NCI-H1436 (cell line): ENCODE results near the gene FAM81A.
"Not testable (repeated sequence)": the region's sequence is repeated elsewhere in the genome, so short reads cannot be mapped to it uniquely, and the experiment has no call there.

Experiments
- DNase-seq: peaks from one replicate; lab custom pipeline; 2025; lab: John Stamatoyannopoulos, UW

FAM81A gene

DNA sequence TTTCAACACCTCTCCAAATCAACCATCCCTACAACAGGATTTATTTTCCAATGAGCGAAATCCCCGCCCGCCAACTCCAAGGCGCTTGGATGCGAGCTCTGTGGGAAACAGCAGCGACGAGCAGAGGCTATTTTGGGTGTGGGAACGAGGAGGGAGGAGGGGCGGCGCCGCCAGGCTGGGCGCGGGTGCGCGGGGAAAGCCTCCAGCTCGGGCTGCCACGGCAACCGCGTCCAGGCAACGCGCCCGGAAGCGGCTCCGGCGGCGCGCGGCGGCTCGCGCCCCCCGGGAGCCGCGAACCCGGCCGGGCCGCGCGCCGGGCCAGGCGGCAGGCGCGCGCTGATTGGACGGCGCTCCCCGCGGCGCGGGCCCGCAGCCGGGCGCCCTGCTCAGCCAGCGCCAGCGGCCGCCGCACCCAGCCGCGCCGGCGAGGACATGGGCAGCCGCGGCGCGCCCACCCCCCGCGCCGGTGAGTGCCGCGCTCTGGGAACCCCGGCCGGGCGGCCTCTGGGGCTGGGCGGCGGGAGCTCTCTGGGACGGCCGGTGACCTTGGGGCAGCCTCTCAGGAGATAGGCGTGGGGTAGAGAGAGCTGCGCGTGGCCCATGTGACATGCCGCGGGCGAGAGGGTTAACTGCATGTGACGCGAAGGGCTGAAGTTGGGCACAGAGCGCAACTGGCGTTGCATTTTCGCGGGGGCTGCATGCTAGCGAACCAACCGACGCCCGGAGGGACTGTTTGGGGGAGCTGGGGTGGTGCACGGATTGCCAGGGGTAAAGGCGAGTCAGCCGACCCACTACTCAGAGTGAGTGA, at the start of gene FAM81A:
TSS of gene FAM81A (plus strand) at position 370 of the 808 bp plus-strand sequence. CDS start 20,441 bp downstream, outside the sequence.
- peak; percentile 89 for DNase-seq

DNA sequence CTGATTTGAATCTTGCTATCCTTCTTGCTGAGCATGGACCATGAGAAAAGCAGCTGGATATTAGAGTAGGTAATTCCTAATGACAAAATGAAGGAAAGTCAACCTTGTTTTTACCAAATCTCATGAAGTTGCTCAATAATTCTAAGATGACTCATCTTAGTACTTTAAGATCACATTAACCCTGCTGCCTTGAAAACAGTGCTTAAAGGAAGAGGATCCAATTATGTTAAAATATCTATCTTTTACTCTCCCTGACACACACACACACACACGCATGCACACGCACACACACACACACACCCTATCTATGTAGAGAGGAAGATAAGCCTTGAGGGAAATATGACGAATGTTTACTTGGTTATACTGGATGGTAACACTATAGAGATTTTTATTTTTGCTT, 49.3 kb upstream of the FAM81A start:
- DNase-seq: no peak

- DNase-seq: no peak
Measured at GRCh38 chr15:59392299-59392698, 45.7 kb upstream of the FAM81A start.

GRCh38 chr15:59394166-59394661, 43.8 kb upstream of the FAM81A start:
- DNase-seq: no peak

DNA sequence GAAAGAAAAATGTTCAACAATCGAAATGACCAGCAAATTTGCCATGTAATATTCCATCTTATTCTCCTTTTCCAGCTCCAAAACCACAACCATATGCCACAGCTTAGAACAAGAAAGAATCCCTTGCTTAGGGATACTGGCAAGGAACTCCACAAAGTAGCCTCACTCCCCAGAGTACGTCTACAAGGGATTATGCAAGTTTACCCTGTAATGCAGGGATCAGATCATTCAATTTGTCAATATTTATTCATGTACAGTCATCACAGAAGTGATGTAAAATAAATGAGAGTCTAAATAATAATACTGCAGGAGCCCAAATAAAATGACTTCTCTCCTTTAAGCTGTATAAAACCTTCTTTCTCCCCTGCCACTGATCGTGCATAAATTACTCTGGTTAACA, 41.8 kb upstream of the FAM81A start:
- no peak for DNase-seq

DNA sequence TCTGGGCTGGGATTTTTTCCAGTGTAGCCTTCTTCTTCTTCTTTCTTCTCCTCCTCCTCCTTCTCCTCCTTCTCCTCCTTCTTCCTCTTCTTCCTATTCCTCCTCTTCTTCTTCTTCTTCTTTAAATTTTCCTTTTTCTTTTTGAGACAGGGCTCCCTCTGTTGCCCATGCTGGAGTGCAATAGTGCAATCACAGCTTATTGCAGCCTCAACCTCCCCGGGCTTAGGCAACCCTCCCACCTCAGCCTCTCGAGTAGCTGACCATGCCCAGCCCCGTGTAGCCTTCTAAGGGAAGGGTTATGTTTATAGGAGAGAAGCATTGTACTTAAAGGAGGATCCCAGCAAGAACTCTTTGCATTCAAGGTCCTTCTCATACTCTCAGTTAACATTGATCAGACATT, 41.3 kb upstream of the FAM81A start:
- no peak for DNase-seq

DNA sequence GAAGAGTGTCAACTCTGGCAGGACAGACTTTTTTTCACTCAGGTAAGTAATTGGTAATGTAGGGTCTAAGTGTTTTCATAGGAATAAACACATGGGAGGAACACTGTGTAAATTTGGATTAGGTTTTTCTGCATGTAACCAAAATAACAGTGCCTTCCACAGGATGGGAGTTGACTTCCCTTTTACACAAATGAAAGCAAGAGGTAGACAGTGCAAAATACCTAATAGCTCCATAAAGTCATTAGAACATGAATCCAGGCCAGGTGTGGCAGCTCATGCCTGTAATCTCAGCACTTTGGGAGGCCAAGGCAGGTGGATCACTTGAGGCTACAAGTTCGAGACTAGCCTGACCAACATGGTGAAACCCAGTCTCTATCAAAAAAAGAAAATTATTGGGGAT, 39.8 kb upstream of the FAM81A start:
- DNase-seq: no peak

DNA sequence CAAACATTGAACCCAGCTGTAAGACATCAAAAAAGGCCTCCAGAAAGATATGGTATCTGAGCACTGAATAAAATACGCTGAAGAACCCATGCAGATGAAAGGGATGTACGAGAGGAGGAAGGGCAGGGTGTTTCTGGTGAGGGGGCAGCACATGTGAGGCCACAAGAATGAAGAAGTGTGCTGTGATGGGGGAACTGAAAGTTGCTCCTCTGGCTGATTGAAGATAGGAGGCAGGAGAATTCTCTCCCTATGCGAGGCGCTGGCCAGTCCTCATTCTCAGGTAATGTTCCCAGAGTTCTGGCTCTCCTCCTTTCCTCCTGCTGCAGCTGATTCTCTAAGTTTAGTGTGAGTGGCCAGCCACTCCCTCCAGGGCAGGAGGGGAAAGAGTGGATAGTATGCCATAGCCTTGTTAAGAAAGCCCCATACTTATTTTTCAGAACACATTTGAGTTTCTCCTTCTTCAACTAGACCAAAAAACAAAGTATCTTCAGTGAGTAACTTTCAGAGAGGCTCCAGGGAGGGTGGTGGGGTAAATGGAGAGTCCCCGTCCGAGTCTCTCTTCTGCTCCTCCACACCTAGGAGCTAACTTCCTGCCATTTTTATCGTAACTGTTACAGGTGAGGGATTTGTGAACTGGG, 38.4 kb upstream of the FAM81A start:
- DNase-seq: no peak

- DNase-seq: no peak
Measured at GRCh38 chr15:59400103-59400813, 37.7 kb upstream of the FAM81A start.

GRCh38 chr15:59401051-59401823, 36.7 kb upstream of the FAM81A start:
- DNase-seq: not testable (repeated sequence)

GRCh38 chr15:59401824-59402569, 36.0 kb upstream of the FAM81A start:
- DNase-seq: peak; percentile 57

GRCh38 chr15:59405079-59405478, 32.9 kb upstream of the FAM81A start:
- DNase-seq: no peak

- DNase-seq: no peak
Measured at GRCh38 chr15:59406446-59406845, 31.5 kb upstream of the FAM81A start.

GRCh38 chr15:59407946-59408345, 30.0 kb upstream of the FAM81A start:
- DNase-seq: no peak

GRCh38 chr15:59410391-59410896, 27.5 kb upstream of the FAM81A start:
- no peak for DNase-seq

DNA sequence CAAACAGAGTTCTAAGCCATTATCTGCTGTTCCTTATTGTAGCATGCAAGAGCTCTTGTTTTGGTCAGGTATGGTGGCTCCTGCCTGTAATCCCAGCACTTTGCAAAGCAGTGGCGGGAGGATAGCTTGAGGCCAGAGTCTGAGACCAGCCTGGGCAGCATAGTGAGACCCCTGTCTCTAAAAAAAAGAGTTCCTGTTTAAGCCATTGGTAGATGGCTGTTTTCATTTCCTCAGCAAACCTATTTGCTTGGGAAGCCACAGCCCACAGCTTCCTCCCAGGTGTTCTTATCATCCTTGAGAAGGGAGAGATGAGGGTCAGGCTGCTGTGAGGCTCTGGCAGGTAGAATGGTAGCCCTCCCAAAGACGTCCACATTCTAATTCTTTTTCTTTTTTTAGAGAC, 24.4 kb upstream of the FAM81A start:
- no peak for DNase-seq

GRCh38 chr15:59416816-59417215, 21.2 kb upstream of the FAM81A start:
- DNase-seq: no peak

GRCh38 chr15:59419170-59419569, 18.8 kb upstream of the FAM81A start:
- DNase-seq: no peak

DNA sequence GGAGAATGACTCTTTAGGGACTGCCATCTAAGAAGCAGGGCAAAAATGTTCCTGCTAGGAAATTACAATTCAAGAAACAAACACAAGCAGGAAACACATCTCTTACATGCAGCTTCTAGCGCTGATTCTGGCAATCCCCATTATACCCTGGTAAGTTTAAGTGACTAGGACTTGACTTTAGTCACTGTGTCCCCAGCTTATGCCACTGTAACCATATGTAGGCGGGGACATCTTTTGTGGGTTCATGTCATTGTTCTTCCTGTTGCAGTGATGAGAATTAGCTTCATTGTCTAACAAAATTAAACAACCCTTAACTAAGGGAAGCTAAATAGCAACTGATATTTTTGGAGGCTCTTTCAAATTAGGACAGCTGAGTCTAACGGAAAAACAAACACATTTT, 17.9 kb upstream of the FAM81A start:
- no peak for DNase-seq

- DNase-seq: no peak
Measured at GRCh38 chr15:59420986-59421618, 16.9 kb upstream of the FAM81A start.

DNA sequence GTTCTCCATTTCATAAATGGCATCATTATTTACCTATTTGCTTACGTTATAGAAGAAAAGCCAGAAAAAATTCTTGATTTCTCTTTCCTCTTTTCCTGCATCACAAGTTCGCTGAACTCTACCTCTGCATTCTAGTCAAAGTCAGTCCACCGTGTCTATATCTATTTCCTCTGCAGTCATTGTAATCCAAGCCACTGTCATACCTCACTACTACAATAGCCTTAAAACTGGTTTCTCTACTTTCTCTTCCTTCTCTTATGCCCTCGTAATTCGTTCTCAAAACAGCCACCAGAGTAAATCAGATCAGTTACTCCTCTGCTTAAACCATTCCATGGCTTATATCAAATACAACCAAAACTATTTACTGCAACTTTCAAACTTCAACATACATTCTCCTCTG, 13.4 kb upstream of the FAM81A start:
- DNase-seq: no peak
